NCI-H524 (cell line): Measurements from ENCODE around the gene MXD3.

Experiments
- DNase-seq, 2 experiments: peaks; one replicate each; lab custom pipeline; 2025; lab: John Stamatoyannopoulos, UW

The MXD3 gene

DNA sequence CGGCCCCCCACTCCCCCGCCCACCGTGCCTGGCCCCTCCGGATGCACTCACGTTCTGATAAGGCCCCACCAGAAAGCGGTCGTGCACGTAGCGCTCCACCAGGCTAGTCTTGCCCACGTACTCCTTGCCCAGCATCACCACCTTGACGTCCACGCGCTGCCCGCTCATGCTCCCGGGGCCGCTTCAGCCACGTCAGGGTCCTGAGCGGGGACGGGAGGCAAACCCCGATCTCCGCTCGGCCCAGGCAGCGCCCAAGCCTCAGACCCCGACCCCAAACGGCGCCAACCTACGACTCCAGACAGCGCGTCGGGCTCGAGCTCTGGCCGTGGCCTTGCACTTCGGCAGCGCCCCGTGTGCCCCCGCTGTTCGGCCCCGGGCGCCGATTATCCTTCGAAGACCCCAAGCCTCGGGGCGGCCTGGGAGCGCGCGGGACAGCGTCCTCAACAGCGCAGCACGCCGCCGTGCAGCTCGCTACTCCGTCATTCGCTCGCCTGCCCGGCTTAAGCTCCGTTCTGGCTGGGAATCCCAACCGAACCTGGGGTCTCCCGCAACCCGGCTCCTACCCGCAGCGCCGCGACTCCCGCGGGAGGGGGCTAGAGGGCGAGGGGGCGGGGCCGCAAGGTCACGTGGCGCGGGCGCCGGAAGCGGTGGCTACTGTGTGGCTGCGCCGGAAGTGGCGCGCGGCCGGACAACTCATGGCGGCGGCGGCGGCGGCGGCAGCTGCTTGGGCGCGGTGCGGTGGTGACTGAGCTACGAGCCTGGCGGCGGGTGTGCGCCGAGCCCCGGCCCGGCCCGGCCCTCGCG lies 8.4 kb downstream of the MXD3 start, which contains the start of the genes PRELID1 and RAB24:
Gene PRELID1 (plus strand): TSS at position 679 of the 804 bp plus-strand sequence. CDS start 187 bp downstream, outside the sequence.
Gene RAB24 (minus strand): TSS at position 599 of the 804 bp plus-strand sequence. CDS start 431 bp downstream, at position 168.
- DNase-seq: peak; percentile 34 to 75

DNA sequence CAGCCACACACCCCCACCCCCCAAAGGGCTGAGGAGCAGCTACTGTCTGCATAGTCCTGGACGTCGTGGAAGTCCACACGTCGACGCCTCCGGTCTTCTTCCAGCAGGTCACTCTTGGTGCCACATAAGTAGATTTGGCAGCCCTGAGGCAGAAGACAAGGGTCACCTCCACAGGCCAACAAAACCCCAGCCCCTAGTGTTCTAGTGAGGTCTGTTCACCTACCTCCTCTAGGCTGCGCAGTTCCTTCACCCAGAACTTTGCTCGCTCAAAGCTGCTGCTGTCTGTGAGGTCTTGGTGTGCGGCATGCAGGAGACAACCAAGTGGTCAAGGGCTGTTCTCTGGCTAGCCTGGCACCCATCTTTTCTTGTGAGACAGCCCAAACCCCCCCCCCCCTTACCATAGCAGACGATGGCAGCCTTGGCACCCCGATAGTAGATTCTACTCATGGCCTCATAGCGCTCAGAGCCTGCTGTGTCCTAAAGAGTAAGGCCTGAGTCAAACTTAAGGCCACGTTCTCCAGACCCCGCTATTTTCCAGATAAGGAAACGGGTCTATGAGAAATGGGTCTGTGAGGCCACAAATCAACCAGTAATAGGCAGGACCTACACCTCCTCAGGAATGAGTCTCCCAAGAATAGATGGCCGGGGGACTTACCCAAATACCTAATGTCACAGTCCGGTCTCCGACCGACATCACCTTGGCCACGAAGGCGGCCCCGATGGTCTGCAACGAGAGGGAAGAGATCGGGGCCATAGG lies 9.2 kb downstream of the MXD3 start:
- DNase-seq: no peak

DNA sequence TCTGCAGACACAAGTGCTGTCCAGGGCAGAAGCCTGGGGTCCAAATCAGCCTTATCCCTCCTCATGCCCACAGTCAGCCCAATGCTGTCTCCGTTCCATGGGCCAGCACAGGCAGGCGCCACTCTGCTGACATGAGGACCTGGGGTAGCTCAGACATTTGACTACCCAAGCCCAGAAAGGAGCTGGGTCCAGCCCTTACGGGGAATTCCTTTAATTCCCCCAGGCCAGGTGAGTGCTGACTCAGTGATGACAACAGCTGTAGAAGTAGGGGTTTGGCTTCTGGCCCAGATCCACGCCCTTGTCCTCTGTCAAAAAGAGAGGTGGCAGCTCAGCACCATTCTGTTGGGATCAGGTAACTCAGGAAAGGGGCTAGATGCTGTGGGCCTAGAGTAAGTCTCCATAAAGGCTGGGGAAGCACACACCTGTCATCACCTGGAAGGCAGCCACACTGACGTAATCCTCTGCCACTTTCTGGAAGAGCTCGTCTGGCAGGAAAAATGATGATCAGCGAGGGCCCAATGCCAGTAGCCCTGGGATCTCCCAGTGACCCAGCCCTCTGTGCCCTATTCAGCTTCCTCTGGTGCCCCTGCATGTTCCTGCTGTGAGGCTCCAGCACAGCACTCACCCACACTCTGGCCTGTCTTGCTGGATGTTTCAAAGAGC lies 10.1 kb downstream of the MXD3 start:
- no peak for DNase-seq

DNA sequence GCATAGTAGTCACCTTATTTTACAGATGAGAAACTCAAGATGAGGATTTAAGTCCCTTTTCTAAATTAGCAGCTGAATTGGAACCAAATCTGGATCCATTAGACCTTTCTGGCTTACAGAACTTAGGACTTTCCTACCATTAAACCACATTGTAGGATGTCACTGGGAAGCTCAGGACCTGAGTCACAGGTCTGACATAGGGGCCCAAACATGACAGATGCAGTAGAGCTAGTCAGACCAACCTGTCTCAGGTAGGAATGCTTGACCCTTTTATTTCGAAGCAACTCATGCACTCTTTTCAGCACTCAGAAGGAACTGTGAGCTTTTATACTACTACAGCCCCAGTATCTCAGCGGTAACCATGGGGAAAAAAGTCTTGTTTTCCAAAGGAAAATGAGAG lies 10.7 kb downstream of the MXD3 start:
- DNase-seq: no peak

DNA sequence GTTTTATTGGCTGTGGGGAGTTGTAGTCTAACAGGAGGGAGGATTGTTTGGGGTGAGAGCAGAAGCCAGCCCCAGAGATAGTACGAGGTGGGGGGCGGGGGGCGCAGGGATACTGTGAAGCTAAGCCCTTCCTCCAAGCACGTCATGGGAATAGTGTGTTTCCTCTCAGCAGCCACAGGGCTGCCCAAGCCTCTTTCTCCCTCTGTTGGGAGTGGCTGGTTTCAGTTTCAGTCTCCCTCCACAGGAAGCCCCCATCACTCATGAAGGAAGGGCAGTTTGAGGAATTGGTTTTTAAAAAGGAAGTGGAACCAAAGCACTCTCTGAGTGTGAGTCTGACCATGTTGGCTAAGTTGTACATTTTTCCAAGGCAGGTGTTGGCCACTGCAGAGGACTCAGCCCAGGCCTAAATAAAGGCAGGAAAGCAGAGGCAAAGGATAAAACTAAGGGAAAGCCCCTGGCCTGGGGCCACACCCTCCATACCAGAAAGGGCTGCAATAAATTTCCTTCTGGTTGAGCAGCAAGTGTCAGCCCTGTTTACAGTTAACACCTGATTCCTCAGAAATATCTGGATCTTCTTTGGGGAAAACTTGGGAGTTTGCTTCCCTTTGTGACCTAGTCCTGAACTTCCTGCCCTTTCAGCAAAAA lies 11.3 kb downstream of the MXD3 start:
- peak in 1 of 2 experiments; percentile 9 for DNase-seq

DNA sequence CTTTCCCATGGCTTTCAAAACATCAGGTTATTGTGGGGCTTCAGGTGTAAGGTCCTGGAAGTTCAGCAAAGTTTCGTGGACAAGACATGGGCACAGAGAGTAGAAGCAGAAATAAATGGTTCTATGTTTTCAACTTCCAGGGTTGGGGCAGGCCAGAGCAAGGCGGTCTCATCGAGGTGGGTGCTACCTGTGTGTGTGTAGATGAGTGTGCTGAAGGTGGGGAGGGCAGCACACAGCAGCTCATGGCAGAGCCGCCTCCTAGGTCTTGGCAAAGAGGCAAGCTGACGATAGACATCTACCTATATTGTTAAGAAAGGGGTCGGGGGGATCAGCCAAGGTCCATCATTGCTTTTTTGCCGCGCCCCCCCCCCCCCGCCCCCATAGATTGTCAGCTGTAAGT lies 12.0 kb downstream of the MXD3 start:
- DNase-seq: no peak

DNA sequence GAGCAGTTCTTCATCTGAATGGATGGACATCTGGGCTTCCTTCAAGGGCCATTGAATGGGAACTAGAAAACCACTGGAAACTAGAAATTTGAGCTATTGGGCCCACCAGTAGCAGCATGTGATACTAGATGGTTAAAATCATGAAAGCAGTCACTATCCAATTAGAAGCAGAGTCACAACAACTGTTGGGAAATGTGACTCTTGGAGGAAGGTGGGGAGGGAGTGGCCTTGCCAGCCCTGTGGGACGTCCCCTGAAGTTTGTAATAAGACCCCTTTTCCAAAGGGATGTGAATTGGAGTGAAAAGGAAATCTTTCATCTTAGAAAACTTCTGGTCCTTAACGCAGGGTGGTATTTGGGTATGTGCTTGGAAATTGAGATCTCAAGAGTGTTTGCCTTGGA lies 13.8 kb downstream of the MXD3 start:
- no peak for DNase-seq

DNA sequence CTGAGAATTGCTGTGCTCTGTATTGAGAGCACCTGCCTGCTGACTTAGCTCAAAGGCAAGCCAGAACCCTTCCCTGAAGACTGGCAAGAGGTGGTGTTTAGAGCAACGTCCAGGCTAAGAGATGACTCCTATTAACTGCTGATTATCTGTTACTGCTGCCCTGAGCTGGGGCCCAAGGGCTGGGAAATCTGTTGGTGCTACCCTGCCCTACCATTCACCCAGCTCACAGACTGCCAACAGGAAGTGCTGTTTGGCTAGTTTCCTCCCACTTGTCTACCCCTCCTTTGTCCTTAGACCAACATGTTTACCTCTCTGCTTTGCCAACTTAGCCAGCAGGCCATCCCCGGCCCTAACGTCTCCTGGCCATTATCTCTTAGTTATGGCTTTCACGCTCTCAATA lies 15.1 kb downstream of the MXD3 start:
- DNase-seq: no peak

DNA sequence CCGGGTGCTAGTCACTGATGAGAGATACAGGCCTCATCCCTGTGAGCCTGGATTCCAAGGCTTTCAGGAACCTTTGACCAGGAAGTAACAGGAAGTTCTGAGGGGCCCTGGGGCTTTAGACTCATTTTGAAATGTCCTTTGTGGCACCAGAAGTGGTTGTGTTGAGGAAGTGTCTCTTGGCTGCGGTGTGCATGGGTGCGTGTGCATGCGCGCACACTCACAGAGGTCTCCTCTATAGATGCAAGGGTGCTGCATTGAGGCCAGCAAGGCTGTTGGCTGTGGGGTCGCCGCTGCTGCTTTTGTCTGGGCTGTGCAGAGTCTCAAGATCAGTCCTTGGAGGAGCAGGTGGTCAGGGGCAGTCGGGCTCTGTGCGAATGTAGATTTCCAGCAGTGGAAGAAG lies 15.8 kb downstream of the MXD3 start:
- DNase-seq: no peak

DNA sequence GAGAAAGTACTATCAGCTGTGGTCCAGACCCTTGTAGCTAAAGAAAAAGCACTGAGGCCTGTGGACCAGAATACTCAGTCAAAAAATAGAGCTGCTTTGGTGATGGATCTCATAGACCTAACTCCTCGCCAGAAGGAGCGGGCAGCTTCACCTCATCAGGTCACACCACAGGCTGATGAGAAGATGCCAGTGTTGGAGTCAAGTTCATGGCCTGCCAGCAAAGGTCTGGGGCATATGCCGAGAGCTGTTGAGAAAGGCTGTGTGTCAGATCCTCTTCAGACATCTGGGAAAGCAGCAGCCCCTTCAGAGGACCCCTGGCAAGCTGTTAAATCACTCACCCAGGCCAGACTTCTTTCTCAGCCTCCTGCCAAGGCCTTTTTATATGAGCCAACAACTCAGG lies 17.1 kb downstream of the MXD3 start:
- no peak for DNase-seq

DNA sequence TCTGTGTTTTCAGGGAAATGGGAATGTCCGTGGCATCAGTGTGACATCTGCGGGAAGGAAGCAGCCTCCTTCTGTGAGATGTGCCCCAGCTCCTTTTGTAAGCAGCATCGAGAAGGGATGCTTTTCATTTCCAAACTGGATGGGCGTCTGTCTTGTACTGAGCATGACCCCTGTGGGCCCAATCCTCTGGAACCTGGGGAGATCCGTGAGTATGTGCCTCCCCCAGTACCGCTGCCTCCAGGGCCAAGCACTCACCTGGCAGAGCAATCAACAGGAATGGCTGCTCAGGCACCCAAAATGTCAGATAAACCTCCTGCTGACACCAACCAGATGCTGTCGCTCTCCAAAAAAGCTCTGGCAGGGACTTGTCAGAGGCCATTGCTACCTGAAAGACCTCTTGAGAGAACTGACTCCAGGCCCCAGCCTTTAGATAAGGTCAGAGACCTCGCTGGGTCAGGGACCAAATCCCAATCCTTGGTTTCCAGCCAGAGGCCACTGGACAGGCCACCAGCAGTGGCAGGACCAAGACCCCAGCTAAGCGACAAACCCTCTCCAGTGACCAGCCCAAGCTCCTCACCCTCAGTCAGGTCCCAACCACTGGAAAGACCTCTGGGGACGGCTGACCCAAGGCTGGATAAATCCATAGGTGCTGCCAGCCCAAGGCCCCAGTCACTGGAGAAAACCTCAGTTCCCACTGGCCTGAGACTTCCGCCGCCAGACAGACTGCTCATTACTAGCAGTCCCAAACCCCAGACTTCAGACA lies 17.7 kb downstream of the MXD3 start:
- no peak for DNase-seq

DNA sequence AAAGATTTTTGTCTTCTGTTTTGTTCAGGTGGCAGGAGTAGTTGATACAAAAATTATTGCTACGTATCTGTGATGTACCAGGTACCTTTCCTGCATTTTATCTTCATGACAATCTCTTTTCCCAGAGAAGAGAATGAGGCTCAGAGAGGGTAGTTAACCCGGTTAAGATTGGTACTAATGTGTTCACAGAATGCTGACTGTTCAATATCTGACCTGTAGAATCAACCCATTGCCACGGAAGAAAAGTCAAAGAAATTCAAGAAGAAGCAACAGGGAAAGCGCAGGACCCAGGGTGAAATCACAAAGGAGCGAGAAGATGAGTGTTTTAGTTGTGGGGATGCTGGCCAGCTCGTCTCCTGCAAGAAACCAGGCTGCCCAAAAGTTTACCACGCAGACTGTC lies 20.0 kb downstream of the MXD3 start:
- DNase-seq: no peak

DNA sequence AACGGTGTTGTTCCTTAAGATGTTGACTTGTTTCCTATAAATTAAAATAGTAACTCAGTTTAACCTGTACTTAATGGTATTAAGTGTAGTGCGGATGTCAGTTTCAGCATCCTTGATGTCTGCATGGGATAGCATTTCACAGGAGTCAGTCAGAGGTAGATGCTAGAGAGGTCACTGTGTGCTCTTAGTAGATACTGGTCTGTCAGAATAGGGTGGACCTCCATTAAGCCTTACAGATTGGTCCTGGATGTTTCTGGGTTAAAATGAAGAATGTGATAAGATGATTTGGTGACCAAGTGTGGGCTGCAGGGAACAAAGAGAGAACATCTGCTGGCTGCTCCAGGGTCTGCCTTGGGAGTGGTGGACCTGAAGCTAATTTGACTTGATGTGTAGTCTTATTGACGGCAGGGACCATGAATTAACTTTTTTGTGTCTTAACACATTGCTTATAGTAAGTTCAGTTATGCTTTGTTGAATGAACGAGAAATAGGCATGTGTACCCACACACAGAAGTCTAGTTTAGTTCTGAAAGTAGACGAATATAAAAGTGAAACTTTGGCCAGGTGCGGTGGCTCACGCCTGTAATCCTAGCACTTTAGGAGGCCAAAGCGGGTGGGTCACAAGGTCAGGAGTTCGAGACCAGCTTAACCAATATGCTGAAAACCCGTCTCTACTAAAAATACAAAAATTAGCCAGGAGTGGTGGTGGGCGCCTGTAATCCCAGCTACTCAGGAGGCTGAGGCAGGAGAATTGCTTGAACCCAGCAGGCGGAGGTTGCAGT lies 20.7 kb downstream of the MXD3 start:
- no peak for DNase-seq

DNA sequence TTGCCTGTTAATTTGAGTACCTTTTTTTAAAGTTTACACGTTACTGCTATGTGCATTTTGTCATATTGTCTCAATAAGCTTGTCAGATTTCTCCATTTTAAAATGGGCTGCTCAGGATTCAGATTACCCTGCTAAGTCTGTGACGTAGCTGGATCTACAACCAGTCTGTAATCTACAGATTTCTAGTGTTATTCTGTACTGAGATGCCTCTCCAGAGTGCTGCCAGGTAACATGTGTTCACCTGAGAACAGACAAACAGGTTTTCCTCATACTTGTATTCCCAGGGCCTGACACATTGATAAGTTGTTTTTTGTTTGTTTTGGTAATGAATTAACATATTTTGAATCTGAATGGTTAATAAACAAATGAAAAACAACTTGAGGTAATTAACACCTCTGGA lies 23.5 kb downstream of the MXD3 start:
- DNase-seq: no peak

DNA sequence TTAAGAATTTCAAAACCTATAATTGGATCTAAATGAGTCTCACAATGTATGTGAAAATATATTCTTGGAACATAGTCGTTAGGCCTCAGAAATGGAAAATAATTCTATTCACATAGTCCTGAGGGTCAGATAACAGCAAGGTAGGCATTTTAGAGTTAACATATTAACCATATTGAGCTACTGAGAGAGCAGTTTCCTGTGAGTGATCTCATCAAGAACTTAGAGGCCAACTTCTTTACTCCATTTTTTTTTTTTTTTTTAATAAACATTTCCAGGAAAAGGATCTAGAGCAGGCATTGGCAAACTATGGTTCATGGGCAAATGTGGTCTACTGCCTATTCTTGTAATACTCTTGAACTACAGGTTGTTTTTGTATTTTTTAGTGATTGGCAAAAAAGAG lies 34.8 kb downstream of the MXD3 start:
- DNase-seq: no peak

DNA sequence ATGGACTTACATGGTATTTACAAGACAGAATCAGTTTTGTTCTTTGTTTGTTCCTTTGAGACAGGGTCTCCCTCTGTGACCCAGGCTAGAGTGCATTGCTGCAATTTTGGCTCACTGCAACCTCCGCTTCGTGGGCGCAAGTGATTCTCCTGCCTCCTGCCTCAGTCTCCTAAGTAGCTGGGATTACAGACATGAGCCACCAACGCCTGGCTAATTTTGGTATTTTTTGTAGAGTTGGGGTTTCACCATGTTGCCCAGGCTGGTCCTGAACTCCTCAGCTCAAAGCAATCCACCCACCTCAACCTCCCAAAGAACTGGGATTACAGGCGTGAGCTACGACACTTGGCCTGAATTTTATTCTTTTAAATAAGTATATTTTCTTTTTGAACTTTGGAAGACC lies 35.8 kb downstream of the MXD3 start:
- no peak for DNase-seq

DNA sequence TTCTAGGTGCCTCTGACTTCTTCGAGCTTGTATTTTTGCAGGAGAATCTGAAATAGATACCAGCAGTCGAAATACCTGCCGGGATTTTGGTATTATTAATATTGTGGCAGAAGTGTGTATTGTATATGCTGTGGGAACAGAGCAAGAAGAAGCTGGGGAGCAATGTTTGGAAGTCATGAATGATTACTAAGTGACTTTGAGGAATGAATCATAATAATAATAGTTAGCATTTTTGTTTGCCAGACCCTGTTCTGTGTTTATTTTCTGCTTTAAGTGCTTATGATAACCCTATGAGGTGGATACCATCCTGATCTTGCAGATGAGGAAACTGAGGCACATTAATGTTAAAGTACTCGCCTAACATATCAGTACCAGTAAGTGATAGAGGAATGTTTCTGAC lies 40.6 kb downstream of the MXD3 start:
- no peak for DNase-seq

DNA sequence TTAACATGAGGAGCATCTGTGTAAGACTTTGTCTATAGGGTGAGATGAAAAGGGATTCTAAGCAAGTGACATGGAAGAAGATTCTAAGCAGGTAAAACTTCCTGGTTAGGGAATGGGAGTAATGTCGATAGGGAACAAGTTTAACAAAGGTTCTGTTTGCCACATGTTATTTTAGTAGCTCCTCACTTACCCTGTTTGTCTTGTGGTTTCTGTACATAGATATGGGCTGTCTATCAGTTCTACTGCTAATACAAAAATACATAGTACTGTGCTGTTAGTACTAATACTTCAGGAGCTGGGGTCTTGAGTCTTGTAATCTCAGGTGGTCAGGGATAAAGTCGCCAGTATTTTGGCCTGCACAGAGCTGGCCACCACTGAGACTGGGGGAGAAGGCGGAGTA lies 41.0 kb downstream of the MXD3 start:
- DNase-seq: no peak

DNA sequence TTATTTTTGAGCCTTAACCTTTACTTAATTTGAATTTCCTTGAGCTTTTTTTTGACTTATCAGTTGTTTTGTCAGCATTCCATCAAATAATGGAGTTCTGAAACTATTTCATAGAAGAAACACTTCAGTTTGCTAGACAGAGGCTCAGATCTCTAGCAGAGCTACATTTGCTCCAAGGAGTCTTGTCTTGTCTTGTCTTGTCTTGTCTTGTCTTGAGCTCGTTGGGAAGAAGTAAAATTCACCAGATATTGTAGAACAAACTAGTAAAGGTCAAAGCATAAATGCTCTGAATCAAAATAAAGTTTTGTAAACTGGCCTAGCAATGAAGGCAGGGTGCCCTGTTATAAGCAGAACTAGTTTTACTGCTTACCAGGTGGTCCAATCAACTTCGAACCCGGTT lies 41.7 kb downstream of the MXD3 start:
- DNase-seq: no peak

DNA sequence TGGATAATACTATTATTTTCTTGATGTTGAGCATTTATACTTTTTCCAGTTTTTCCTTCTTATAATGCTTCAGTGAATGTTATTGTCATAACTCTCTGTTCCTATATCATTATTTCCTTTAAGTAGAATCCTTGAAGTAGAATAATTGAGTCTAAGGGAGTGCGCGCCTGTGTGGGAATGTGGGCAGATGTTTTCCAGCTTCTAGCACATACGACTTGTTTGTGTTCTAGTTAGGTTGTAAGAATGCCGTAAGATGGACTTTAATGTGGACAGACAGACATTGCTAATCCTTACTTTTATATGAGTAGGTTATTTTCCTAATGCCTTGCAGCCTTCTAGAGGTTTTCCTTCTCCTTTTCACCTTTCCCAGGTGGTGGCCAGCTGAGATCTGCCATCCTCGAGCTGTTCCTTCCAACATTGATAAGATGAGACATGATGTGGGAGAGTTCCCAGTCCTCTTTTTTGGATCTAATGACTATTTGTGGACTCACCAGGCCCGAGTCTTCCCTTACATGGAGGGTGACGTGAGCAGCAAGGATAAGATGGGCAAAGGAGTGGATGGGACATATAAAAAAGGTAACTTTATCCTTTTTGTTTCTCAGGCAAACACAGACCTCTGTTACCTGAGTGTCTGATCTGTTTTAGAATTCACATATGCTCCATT lies 42.3 kb downstream of the MXD3 start:
- no peak for DNase-seq
